ENCODE data around the gene SNTG2.

Gene SNTG2

DNA sequence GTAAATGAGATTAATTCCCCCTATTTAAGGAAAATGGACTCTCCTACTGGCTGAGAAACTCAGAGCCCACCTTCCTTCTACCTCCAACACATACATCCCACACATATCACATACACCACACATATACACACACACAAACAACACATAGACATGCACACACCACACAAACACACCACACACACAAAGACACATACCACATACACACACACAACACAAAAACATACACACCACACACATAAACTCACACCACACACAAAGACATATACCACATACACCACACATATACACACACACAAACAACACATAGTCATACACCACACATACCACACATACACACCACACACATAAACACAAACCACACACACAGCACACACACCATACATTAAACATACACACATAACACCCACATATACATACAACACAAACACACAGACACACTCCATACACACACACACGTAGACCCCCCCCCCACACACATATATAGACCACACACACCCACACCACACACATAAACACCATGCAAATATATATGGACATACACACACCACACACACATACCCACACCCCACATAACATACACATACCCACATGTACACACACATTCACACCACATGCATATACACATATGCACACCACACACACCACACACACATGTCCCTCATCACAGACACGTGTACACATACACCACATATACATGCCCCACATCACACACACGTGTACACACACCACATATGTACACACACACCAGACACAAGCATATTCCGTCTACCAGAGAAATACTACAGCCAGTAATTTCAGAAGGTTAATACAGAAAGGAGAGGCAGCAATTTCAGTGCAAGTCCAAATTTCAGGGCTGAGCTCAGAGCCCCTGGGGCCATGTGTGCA, 204.3 kb downstream of the SNTG2 start:
- DNase-seq = no peak

DNA sequence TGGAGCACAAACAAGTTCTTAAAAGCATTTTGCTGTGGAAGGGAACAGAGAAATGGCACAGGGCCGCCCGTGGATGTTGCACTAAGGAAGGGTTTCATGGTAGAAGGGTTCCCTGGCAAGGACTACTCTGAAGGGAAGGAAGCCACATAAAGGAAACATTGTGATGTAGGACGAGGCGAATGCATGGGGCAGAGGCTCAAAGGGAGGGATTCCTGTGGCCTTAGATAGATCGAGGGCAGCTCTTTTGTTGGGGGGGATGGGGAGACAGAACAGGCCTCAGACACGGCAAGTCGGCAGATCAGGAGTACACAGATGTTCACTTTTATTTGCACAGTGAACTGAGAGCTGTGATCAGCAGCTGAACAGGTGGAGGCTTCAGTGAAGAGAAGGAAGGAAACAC, 205.4 kb downstream of the SNTG2 start:
- DNase-seq = no peak

DNA sequence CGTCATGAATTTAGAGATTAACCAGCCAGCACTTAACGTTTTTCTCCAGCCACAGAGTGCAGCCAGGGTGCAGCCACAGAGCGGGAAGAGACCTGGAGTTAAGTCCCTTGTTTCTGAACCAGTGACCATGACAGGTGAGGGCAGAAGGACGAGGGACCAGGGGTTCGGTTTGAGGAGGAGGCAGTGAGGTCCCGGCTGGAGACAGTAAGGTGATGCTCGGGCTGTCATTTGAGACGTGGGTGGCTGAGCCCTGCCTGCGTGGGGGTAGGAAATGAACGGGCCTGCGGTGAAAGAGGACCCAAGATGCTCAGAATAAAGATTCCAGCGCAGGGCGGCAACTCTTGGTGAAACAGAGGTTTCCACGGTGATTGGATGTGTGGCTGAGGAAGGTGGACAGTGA, 205.9 kb downstream of the SNTG2 start:
- no peak for DNase-seq

DNA sequence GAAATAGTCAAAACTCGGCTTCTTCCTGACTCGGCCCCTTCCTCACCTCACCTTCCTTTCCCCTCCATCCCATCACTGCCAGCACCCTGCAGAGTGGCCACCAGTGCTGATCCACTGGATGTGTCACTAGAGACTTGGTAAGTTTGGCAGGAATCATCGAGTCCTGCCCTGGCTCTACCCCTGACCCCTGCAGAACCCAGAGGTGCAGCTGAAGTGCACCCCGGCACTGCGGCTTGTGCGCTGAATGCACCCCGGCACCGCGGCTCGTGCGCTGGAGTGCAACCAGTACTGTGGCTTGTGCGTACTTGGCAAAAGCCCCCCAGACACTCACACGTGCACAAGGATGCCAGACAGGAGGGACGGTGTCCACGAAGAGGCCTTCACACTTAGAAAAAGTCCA, 206.5 kb downstream of the SNTG2 start:
- DNase-seq = no peak

DNA sequence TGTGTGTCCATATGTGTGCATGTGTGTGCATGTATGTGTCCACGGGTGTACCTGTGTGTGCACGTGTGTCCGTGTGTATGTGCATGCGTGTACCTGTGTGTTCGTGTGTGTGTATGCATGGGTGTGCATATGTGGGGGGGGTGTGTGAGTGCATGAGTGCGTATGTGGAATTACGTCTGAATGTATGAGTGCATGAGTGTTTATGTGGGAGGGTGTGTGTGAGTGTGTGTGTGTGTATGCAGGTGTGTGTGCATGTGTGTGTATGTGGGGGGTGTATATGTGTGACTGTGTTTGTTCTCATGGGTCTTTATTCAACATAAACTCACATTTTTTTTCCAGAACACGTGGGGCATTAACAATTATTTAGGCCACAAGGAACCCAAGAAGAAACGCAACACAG, 208.4 kb downstream of the SNTG2 start:
- no peak for DNase-seq

DNA sequence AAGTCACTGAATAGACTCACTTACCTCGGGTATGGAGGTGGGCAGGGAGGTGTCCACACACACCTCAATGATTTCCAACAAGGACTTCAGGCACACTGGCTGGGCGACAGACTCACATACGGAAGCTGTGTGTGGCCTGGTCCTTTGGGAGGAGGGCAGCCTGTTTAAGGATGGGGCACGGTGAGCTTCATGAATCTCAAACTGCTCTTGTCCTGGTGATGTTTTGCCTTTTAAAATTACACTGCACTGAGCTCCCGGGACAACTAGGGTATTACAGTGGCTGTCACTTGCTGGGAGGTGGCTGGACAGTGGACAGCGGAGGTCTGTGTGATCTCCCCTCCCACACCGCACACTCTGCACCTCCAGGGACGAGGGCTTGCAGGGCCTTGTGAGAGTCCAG, 211.6 kb downstream of the SNTG2 start:
- no peak for DNase-seq

DNA sequence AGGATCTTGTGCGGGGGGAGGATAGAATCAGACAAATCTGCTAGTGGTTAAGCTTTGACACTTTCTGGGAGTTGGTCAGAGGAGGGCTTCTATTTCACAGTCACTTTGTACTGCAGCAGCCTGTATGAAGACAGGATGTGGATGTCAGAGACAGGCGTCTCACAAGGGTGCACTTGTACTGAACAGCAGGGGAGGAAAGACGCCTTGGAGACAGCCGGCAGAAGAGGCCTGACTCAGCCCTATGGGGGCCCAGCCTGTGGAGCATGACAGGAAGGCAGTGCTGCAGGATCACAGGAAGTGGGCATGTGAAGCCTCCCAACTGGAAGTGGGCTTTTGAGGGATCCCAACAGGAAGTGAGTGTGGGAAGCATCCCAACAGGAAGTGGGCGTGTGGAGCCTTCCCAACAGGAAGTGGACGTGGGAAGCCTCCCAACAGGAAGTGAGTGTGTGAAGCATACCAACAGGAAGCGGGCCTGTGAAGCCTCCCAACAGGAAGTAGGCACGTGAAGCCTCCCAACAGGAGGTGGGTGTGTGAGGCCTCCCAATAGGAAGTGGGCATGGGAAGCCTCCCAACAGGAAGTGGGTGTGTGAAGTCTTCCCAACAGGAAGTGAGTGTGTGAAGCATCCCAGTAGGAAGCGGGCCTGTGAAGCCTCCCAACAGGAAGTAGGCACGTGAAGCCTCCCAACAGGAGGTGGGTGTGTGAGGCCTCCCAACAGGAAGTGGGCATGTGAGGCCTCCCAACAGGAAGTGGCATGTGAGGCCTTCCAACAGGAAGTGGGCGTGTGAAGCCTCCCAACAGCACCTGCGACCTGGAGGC, 212.3 kb downstream of the SNTG2 start:
- DNase-seq = no peak

DNA sequence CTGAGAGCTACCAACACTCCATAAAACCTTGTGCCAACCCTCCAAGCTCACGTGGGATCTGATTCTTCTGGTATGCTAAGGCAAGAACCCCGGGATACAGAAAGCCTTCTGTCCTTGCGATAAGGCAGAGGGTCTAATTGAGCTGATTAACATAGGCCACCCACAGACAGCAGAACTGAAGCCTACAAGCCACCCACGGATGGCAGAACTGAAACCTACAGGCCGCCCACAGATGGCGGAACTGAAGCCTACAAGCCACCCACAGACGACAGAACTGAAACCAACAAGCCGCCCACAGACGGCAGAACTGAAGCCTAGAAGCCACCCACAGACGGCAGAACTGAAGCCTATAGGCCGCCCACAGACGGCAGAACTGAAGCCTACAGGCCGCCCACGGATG, 216.3 kb downstream of the SNTG2 start:
- DNase-seq = no peak

DNA sequence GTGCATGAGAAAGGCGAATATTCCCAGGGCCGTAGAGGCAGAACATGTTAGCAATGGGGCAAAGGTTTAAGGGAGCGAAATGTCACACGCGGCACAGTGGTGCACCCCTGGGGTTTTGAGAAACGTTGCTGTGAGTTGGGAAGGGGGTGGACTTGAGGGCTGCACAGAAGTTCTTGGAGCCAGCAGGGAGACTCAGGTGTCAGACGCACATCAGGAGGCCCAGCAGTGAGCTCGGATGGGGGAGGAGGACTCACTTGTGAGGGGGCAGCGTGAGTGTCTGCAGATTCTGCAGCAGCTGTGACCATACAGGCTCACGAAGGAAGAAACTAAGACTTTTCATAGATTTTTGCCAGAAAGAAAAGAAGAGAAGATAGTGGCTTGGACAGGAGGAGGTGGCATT, 218.2 kb downstream of the SNTG2 start:
- no peak for DNase-seq

DNA sequence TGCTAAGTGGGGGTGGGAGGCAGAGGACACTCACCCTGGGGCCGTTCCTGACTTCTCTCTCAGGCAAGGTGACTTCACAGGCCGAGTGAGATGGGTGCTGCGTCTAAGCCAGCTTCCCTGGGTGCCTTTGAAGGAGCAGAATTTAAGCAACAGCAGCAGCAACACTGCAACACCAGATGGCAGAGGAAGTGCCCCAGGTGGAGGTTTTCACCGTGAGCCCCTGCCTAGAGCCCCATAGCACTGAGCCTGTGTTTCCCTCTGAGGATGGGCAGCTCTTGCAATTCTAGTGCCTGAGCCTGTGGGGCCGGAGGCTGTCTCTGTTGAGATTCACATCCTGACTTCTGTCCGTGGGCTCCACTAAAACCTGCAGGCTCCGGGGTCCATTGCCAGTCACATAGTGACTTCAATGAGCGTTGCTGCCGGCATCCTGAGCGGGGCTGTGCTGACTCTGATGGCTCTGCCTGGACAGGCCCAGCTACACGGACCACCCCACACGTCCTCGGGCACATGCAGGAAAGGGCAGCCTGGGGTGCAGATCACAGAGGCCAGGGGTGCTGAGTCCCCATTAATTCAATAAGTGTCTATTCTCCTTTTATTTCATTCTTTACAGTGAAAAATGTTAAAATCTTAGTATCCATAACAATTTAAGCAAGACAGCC, 218.8 kb downstream of the SNTG2 start:
- DNase-seq = no peak

DNA sequence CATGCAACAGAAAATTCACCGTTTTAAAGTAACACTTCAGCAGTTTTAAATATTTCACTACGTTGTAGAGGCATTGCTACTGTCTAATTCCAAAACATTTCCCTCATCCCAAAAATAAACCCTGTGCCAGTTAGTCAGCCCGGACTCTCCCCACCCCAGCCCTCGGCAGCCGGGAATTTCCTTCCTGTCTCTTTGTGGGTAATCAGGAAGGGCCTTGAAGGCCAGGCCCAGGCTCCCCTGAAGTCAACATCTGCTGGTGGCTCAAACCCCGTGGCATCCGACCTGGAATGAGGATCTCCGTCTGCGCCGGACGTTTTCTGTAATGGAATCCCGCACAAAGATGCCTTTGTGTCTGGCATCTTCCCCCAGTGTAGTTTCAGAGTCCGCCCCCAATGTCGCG, 219.6 kb downstream of the SNTG2 start:
- DNase-seq = no peak

DNA sequence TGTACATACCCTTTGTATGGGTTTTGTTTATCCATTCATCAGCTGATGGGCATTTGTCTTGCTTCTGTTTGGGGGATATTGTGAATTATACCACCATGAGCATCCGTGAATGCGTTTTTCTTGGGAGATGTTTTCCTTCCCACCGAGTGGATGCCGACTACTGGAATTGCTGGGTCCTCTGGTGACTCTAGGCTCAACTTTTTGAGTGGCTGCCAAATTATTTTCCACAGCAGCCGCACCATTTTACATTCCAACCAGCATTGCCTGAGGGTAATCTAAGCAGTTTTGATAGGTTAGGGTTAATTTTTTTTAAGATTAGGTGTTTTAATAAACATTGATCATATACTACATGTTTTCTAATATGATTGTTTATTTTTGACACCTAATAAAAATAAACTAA, 220.1 kb downstream of the SNTG2 start:
- no peak for DNase-seq

DNA sequence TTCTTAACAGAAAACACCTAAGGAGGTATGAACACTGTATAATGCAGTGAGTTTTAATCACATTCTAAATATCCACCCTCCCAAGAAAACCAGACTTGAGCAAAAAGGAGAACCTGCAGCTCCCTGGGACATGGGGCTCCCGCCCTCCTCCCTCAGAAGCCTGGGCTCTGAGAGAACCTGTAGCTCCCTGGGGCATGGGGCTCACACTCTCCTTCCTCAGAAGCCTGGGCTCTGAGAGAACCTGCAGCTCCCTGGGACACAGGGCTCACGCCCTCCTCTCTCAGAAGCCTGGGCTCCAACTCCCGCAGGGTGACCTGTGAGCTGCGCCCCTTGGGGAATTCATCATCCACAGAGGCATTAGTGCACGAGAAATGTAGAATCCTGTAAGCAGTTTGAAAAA, 222.9 kb downstream of the SNTG2 start:
- no peak for DNase-seq

DNA sequence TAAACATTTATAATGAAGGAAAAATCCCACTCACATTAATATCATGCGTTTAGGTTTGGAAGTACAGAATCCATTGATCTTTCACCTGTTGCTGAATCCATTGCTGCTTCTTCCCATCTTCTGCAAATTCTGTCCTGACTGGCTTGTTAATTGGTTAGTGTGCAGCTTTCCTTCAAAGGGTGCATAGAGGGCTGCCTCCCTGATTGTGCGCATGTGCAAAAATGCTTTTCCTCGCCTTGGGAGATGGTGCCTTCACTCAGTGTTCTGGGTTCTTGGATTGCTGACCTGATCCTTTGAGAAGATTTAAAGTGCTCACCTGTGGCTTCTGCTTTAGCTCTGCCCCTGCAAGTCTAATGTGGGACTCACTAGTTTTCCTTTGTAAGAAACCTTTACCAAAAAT, 231.2 kb downstream of the SNTG2 start:
- DNase-seq = no peak

DNA sequence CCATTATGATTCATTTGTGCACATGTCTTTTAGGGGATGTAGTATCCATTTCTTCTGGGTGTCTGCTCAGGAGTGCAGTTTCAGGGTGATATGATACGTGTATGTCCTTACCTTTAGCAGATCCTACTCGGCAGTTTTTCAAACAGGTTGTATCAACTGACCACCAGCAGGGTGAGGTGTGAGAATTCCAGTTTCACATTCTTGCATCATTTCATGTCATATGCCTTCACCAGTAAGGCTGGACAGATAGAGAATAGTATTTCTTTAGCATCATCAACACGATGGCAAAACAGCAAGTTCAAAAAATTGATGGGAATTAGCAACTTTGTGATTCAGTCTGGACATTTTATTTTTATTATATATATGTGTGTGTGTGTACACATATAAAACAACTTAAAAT, 232.7 kb downstream of the SNTG2 start:
- DNase-seq = no peak

DNA sequence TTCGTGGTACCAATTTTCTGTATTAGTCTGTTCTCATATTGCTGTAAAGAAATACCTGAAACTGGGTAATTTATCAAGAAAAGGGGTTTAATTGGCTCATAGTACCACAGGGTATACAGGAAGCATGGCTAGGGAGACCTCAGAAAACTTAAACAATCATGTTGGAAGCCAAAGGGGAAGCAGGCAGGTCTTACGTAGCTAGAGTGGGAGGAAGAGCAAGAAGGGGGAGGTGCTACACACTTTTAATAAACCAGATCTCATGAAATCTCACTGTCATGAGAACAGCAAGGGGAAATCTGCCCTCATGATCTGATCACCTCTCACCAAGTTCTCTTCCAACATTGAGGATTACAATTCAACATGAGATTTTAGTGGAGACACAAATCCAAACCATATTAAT, 235.8 kb downstream of the SNTG2 start:
- no peak for DNase-seq

DNA sequence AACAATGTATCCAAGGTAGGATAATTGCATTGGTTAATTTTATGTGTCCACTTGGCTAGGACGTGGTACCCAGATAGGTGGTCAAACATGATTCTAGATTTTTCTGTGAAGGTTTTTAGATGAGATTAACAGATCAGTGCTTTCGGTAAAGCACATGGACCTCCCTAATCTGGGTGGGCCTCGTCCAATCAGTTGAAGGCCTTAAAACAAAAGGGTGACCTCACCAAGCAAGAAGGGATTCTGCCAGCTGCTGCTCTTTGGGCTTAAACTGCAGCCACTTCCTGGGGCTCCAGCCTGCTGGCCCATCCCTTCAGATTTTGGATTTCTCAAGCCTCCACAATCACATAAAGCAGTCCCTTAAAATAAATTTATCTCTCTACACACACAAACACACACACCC, 236.5 kb downstream of the SNTG2 start:
- no peak for DNase-seq

DNA sequence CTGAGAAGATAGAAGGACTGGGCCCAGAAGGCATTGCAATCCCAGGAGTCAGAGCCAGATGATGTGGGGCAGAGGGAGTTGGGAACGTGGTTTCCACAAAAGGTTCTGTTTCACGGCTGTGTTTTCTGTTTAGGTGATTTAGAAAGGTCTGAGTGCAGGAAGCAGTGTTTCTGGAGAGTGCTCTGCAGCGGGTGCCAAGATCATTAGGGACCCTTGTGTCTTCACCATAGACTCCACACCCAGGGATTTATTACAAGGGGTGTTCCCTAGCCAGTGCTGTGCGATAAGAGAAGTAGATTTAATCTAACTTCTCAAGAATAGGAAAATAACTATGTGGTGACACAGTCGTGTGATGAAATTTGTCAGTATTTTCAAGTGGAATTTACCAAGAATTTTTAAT, 241.5 kb downstream of the SNTG2 start:
- no peak for DNase-seq

DNA sequence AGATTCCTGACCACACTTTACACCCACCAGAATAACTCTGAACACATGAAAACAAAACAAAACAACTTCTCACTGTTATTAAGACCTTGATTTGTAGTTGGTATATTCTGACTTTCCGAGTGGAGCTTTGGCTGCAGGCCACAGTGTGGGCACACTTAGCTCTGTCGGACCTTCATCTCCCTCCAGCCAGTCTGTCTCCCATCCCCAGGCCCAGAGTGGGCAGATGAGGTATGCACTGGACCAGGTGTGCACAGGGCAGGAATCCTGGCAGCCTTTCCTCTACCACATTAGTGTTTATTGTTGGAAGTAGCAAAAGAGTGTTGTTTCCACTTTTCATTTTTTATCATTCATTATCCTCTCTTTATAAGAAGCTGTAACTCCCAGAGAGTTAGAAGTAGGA, 243.2 kb downstream of the SNTG2 start:
- DNase-seq = no peak

DNA sequence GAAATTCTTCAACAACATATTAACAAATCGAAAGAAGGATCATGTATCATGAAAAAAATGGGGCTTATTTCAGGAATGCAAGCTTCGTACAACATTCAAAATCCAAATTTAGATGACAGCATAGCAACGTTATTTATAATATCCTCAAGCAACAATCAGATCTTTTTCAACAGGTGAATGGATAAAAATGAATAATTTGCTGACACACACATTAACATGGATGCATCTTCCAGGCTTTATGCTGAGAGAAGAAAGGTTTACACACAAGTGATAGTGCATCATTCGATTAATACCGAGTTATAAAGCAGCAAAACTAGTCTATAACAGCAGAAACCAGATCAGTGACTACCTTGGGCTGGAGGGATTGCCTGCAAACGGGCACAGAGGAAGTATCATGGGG, 253.1 kb downstream of the SNTG2 start:
- no peak for DNase-seq

DNA sequence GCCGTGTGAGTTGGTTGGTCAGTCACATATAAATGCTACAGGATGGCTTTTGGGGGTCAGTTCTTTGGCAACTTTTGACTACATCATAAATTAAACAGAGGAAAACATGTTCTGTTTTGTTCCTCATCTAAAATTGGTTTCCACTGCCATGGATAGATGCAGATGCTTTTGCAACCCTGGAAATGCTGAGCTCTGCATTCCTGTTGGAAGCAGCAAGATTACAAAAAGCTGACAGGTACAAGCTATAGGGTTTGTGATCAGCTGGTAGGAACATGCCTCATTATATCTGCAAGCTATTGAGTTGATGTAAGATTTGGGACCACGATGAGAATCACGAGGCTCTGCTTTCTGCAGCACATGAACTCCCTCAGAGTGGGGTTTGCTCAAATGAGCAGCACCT, 255.2 kb downstream of the SNTG2 start:
- DNase-seq = no peak

DNA sequence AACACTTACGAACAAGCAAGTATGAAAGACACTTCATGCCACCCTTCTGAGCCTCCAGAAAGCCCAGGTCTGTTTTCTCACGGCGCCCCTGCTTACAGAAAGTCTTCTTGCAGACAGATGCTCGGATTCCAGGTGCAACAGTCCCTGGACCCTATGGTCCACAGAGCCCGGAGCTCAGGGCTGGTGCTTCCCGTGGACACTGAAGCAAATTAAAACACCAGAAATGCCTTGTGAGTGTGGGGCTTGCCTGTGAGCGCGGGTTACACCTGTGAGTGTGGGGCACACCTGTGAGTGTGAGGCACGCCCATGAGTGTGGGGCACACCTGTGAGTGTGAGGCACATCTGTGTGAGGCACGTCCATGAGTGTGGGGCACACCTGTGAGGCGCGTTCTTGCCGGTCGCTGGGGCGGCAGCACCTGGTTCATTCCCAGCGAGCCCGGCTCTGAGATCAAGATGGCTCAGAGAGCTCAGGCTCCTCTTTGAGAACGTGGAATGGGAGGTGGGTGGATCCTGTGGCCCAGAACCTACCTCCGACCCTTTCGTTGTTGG, 257.4 kb downstream of the SNTG2 start:
- DNase-seq = no peak

DNA sequence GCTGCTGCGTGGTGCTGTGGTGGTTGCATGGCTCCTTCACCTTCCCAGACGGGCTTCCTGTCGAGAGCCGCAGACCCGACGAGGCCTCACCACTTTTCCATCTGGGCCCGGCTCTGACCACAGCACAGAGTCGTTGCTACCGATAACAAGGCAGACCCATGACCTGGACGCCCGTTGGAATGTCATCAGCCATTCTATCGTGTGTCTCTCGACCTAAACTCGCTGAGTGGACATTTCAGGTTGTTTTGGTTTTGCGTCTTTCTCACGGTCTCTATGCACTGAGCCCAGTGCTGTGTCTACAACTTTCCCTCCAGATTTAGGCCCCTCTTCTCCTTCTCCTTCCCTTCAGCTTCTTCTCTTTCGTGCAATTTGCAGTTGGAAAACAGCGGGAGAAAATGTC, 257.9 kb downstream of the SNTG2 start:
- no peak for DNase-seq

DNA sequence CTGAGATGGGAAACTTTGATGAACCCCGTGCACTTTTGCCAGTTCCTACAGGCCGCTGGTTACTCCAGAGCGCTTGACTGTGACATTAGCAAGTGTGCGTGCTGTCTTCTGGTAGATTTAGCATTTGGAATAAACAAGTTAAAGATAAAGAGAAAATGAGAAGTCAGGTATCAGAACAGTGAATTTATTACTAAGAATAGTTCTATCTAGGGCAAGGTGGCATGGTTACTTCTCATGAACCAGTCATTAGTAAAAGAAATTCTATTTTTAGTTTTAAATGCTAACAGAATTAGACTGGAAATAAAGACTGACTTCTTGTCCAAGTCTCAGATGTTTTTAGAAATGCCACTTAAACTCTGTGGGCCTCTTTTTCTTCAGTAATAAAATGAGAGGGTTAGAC, 258.6 kb downstream of the SNTG2 start:
- no peak for DNase-seq

Measured in hematopoietic multipotent progenitor cell treated with erythropoietin and hydrocortisone succinate and interleukin-3 and kit ligand, for 8 days (in vitro differentiated cells).